NB4 (cell line): ENCODE measurements around the gene WDR44.

Experiments
- DNase-seq: peaks from one replicate; pipeline ENCODE4 v3.0.0; 2010; ENCODE audit warnings: low read depth
- H3K4me3 ChIP-seq: one replicate; pipeline ENCODE4 v1.5.1; 2011; ENCODE audit warnings: mild to moderate bottlenecking, low read depth, low read length, moderate library complexity
- MYC ChIP-seq: IDR thresholded peaks from 2 replicates; pipeline ENCODE4 v1.6.1; 2011; ENCODE audit warnings: low read depth, low read length
- POLR2A ChIP-seq: IDR thresholded peaks from 2 replicates; pipeline ENCODE4 v1.6.1; 2011; ENCODE audit warnings: mild to moderate bottlenecking; ENCODE audit not compliant: insufficient read length; ENCODE audit errors: extremely low read depth
- TF ChIP-seq, protein P1 (sequence below): IDR thresholded peaks from 2 replicates; pipeline ENCODE4 v1.6.1; 2011; ENCODE audit warnings: low read depth, low read length
- TF ChIP-seq, protein P2 (sequence below): IDR thresholded peaks from one replicate; pipeline ENCODE4 v1.5.1; 2012; ENCODE audit warnings: low read depth, low read length

WDR44 gene

DNA sequence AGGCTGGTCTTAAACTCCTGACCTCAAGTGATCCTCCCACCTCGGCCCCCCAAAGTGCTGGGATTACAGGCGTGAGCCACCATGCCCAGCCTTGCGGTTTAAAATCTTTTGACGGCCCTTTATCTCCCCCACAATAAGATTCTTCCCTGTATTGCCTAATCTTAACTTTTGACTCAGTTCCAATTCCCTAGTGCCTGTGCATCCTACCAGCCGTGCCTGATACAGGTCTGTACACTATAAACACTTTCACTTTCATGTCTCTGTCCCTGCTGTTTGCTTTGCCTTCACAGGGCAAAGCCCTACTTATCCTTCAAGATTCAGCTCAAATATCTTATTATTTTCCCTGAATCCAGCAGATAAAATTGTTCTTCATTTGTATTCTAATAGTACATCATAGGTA lies 74.6 kb downstream of the WDR44 start:
- no peak overlapping the region for H3K4me3 ChIP-seq
- peak; percentile 8 for DNase-seq
- TF ChIP-seq, protein P1, sequence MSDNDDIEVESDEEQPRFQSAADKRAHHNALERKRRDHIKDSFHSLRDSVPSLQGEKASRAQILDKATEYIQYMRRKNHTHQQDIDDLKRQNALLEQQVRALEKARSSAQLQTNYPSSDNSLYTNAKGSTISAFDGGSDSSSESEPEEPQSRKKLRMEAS = no peak
- TF ChIP-seq, protein P2, sequence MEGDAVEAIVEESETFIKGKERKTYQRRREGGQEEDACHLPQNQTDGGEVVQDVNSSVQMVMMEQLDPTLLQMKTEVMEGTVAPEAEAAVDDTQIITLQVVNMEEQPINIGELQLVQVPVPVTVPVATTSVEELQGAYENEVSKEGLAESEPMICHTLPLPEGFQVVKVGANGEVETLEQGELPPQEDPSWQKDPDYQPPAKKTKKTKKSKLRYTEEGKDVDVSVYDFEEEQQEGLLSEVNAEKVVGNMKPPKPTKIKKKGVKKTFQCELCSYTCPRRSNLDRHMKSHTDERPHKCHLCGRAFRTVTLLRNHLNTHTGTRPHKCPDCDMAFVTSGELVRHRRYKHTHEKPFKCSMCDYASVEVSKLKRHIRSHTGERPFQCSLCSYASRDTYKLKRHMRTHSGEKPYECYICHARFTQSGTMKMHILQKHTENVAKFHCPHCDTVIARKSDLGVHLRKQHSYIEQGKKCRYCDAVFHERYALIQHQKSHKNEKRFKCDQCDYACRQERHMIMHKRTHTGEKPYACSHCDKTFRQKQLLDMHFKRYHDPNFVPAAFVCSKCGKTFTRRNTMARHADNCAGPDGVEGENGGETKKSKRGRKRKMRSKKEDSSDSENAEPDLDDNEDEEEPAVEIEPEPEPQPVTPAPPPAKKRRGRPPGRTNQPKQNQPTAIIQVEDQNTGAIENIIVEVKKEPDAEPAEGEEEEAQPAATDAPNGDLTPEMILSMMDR = no peak
- TF ChIP-seq MYC (no peak), POLR2A (no peak)

DNA sequence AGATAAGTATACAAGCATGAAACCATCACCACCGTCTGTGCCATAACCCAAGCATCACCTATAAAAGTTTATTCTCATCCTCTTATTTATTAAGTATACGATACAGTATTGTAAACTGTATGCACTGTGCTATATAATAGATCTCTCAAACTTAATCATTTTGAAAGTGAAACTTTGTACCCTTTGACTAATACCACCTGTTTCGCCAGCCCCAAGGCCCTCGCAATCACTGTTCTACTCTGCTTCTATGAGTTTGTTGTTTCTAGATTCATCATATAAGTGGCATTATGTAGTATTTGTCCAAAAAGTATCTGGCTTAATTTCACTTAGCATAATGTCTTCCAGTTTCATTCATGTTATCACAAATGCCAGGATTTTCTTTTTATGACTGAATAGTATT lies 77.7 kb downstream of the WDR44 start:
- DNase-seq = no peak
- TF ChIP-seq, protein P1 = no peak
- no peak overlapping the region for H3K4me3 ChIP-seq

DNA sequence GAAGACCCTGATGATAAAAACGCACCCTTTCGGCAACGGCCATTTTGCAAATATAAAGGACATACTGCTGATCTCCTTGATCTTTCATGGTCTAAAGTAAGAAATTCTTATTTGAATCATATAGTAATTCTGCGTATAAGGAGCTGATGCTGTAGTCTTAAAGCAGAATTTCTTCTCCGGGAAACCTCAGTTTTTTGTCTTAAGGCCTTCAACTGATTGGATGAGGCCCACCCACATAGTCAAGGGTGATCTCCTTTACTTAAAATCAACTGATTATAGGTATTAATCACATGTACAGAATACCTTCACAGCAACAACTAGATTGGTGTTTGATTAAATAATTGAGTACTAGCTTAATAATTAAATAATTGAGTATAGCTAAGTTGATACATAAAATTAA lies 86.9 kb downstream of the WDR44 start:
- no peak for TF ChIP-seq POLR2A
- TF ChIP-seq, protein P1 = no peak
- TF ChIP-seq, protein P2 = no peak
- no peak overlapping the region for H3K4me3 ChIP-seq
- DNase-seq = no peak

DNA sequence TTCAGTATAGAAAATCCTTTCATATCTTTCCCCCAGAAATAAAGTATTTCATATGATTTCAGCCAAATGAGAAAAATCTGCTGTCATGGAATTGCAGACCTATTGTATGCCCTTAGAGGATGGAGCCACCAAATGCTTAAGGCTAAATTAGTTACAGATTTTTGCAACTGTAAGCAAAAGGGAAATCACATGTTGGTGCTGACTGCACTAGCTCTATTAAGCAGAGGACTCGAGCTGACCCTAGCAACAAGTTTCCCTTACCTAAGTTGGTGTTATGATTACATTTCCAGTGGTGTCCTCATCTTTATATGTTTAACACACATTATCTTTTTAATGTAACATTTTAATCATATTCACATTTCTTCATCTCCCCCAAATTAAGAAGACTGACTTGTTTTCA lies 91.4 kb downstream of the WDR44 start:
- no peak for TF ChIP-seq POLR2A
- no peak overlapping the region for H3K4me3 ChIP-seq
- DNase-seq = no peak

DNA sequence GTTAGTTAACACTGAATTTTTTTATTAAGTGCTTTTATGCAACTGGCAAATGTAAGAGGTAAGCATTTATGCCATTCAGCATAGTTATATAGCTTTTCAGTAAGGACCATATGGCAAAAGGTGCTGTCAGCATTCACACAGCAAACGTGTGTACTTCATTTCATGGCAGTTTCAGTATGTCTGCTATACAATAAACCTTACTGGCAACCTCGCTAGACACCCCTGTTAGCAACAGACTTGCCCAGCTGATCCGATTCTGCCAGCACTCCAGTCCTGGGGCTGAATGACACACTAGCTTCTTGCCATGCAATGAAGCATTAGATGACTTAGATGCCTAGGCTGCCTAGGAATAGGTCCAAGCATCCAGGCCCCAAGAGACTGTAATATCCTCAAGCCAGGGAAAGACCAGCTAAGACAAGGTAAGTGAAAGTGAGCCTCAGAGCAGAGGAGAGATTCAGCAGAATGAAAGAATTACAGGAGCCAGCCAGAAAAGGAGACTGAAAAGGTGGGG lies 102.4 kb downstream of the WDR44 start:
- no peak overlapping the region for H3K4me3 ChIP-seq
- TF ChIP-seq POLR2A (no peak), MYC (no peak)
- TF ChIP-seq, protein P2 = no peak
- TF ChIP-seq, protein P1 = no peak
- no peak for DNase-seq

DNA sequence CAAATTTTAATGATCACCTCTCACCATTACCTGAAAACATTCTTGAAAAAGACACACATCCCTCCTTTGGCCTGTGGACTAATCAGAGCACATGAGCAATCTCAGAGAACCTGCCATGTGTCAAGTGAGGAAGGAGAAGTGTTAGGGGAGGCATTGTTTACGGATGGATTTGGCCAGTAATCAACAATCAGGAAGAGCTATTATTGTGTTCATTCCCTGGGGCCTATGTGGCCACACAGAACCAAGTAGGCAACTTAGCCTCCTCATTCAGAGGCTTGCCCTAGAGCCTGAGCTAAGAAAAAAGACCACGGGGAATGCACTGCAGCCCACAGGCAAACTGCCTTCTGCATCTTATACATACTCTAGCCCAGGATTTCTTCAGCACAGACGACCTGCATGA lies 109.1 kb downstream of the WDR44 start:
- H3K4me3 ChIP-seq = no peak overlapping the region
- TF ChIP-seq, protein P2 = no peak
- TF ChIP-seq MYC (no peak), POLR2A (no peak)
- TF ChIP-seq, protein P1 = no peak
- peak; percentile 2 for DNase-seq

DNA sequence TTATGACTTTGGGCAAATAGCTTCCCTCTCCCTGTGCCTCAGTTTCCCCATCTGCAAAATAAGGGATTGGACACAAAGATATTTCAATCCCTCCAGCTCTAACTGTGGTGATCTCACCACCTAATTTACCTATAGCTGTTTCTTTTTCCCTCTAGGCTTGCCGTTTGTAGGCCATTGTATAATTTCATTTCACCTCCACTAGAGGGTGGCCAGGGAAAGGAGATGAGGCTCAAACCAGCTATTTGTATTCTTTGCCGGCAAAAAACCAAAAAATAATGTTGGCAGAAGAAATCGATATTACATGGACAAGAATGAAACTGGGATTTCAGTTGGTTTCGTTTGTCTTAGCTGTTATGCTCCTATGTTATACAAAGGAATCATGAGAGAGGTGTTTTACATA lies 113.6 kb downstream of the WDR44 start:
- peak; percentile 42 for DNase-seq
- TF ChIP-seq, protein P2 = peak; percentile 46
- TF ChIP-seq, protein P1 = no peak
- H3K4me3 ChIP-seq = no peak overlapping the region
